OCI-LY1 (cell line): ENCODE data around the gene POU2AF1.
"Not testable (repeated sequence)": the region's sequence is repeated elsewhere in the genome, so short reads cannot be mapped to it uniquely, and the experiment has no call there.

Source experiments
- H2AFZ ChIP-seq: fragments of 200-600 bp; sonication (generic), shearing (Covaris generic); 2 replicates; pipeline ENCODE4 v1.6.0; 2014; ENCODE audit warnings: antibody characterized with exemption, mild to moderate bottlenecking, low read length
- H3F3A ChIP-seq: fragments of 200-600 bp; sonication (generic), shearing (Covaris generic); 2 replicates; pipeline ENCODE4 v1.6.0; 2014; ENCODE audit warnings: mild to moderate bottlenecking, antibody characterized with exemption, low read length, moderate library complexity; ENCODE audit not compliant: insufficient read depth
- H3K27ac ChIP-seq: fragments of 200-600 bp; sonication (generic); 2 replicates; pipeline ENCODE4 v1.5.1; 2014; ENCODE audit warnings: low read length, mixed run types, mild to moderate bottlenecking, low read depth; ENCODE audit not compliant: poor library complexity, severe bottlenecking
- H3K27me3 ChIP-seq: fragments of 200-600 bp; sonication (generic); 2 replicates; pipeline ENCODE4 v1.6.0; 2014; ENCODE audit warnings: antibody characterized with exemption, mild to moderate bottlenecking, low read length, moderate library complexity; ENCODE audit not compliant: insufficient read depth
- H3K36me3 ChIP-seq: fragments of 200-600 bp; sonication (generic); 2 replicates; pipeline ENCODE4 v1.6.1; 2014; ENCODE audit warnings: mild to moderate bottlenecking, antibody characterized with exemption, low read length, moderate library complexity, mixed read lengths; ENCODE audit not compliant: insufficient read depth
- H3K4me1 ChIP-seq: fragments of 200-600 bp; sonication (generic); 2 replicates; pipeline ENCODE4 v1.5.1; 2014; ENCODE audit warnings: mild to moderate bottlenecking, low read length, moderate library complexity; ENCODE audit not compliant: insufficient read depth, severe bottlenecking
- H3K4me2 ChIP-seq: fragments of 200-600 bp; sonication (generic), shearing (Covaris generic); 2 replicates; pipeline ENCODE4 v1.6.1; 2014; ENCODE audit warnings: low read length
- H3K4me3 ChIP-seq: fragments of 200-600 bp; sonication (generic); 2 replicates; pipeline ENCODE4 v1.5.1; 2014; ENCODE audit warnings: low read length, low read depth, mild to moderate bottlenecking, mixed read lengths; ENCODE audit not compliant: poor library complexity, severe bottlenecking
- H3K79me2 ChIP-seq: fragments of 200-600 bp; shearing (Covaris generic); 2 replicates; pipeline ENCODE4 v1.6.1; 2016; ENCODE audit warnings: mixed run types, low read length, mixed read lengths; ENCODE audit not compliant: insufficient read depth
- H3K9ac ChIP-seq: fragments of 200-600 bp; sonication (generic), shearing (Covaris generic); 2 replicates; pipeline ENCODE4 v1.6.1; 2014; ENCODE audit warnings: mild to moderate bottlenecking, low read length, mixed read lengths
- H3K9me2 ChIP-seq: fragments of 200-600 bp; sonication (generic), shearing (Covaris generic); 2 replicates; pipeline ENCODE4 v1.6.1; 2014; ENCODE audit warnings: low read depth, mild to moderate bottlenecking, low read length, mixed read lengths
- H3K9me3 ChIP-seq: fragments of 200-600 bp; shearing (Covaris generic); 2 replicates; pipeline ENCODE4 v1.6.1; 2014; ENCODE audit warnings: low read length, mixed read lengths
- H4K20me1 ChIP-seq: fragments of 200-600 bp; sonication (generic), shearing (Covaris generic); 2 replicates; pipeline ENCODE4 v1.6.0; 2016; ENCODE audit warnings: mild to moderate bottlenecking, low read length; ENCODE audit not compliant: insufficient read depth
- EZH2 ChIP-seq: fragments of 200-600 bp; sonication (generic), shearing (Covaris generic); IDR thresholded peaks from 2 replicates; pipeline ENCODE4 v1.8.0; 2017; ENCODE audit warnings: borderline replicate concordance, mixed run types, mild to moderate bottlenecking, antibody characterized with exemption, low read length, moderate library complexity, mixed read lengths
- TF ChIP-seq, protein P1 (sequence below): fragments of 200-600 bp; sonication (generic), shearing (Covaris generic); IDR thresholded peaks from 2 replicates; pipeline ENCODE4 v1.5.1; 2017; ENCODE audit warnings: mild to moderate bottlenecking, antibody characterized with exemption, low read length, moderate library complexity, mixed read lengths

POU2AF1 gene

DNA sequence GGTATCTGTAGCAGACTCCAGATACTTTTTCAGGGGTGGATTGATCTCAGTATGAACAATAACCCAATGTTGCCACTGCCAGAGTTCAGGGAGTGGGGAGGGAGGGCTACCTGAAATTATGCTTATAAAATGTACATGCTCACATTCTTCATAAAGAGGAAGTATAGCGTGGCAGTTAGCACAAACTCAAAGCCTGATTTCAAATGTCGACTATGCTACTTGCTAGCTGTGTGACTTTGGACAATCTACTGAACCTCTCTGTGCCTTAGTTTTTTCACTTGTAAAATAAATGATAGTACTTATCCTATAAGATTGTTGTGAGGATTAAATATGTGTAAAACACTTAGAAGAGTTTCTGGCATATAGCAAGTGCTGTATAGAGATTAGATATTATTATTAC, 26.5 kb upstream of the POU2AF1 start:
- Histone ChIP-seq H3K9me3 (peaks cover 19% of the 10 kb centered on the region), H3K79me2 (no peaks in the 10 kb centered on the region), H2AFZ (no peak overlapping the region), H4K20me1 (no peaks in the 10 kb centered on the region), H3F3A (no peaks in the 10 kb centered on the region), H3K36me3 (peaks cover 26% of the 10 kb centered on the region), H3K27ac (peak overlapping the region; percentile 49), H3K27me3 (no peaks in the 10 kb centered on the region), H3K9me2 (no peaks in the 10 kb centered on the region), H3K4me2 (no peak overlapping the region), H3K4me1 (peaks cover 57% of the 10 kb centered on the region), H3K9ac (peak overlapping the region; percentile 7; the same call in 1 of the 2 replicates), H3K4me3 (no peak overlapping the region)
- no peak for TF ChIP-seq EZH2
- TF ChIP-seq, protein P1, sequence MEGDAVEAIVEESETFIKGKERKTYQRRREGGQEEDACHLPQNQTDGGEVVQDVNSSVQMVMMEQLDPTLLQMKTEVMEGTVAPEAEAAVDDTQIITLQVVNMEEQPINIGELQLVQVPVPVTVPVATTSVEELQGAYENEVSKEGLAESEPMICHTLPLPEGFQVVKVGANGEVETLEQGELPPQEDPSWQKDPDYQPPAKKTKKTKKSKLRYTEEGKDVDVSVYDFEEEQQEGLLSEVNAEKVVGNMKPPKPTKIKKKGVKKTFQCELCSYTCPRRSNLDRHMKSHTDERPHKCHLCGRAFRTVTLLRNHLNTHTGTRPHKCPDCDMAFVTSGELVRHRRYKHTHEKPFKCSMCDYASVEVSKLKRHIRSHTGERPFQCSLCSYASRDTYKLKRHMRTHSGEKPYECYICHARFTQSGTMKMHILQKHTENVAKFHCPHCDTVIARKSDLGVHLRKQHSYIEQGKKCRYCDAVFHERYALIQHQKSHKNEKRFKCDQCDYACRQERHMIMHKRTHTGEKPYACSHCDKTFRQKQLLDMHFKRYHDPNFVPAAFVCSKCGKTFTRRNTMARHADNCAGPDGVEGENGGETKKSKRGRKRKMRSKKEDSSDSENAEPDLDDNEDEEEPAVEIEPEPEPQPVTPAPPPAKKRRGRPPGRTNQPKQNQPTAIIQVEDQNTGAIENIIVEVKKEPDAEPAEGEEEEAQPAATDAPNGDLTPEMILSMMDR = no peak

DNA sequence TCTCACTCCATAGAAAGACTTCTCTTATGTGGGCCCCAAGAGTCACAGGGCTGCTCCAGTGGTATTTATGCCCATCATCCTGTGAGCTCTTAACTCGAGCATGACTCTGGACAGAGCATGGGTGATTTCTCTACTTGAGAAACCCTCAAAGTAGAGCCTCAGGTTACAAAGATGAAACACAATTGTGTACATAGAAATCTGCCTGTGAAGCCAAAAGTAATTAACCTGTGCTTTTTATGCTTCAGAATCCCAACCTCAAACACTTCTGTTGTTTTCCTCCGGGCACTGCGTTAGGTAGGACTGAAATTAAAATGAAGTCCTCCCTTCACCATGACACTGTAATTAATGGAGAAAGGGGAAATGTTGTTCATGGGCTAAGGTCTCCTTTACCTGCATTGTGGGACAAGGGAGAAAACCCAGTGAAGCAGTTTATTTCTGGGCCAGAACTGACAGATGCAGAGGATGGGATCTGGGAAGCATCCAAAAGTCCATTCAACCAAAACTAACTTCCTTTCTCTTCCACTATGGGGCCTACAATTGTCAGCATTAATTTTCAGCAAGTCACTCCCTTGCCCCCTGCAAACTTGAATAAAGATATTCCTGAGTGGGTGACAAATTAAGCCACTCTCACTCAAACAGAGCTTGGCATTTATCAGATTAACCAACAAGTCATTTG, 24.1 kb upstream of the POU2AF1 start:
- peaks cover 19% of the 10 kb centered on the region for H3K9me3 ChIP-seq
- H3K27me3 ChIP-seq = no peaks in the 10 kb centered on the region
- H3K9ac ChIP-seq = no peak overlapping the region
- no peaks in the 10 kb centered on the region for H4K20me1 ChIP-seq
- no peaks in the 10 kb centered on the region for H3K9me2 ChIP-seq
- no peak overlapping the region for H3K4me3 ChIP-seq
- no peak for TF ChIP-seq EZH2
- TF ChIP-seq, protein P1 = no peak
- H2AFZ ChIP-seq = no peak overlapping the region
- H3K4me1 ChIP-seq = peaks cover 57% of the 10 kb centered on the region
- H3K36me3 ChIP-seq = peaks cover 31% of the 10 kb centered on the region
- peak overlapping the region; percentile 3 for H3K27ac ChIP-seq
- H3K79me2 ChIP-seq = no peaks in the 10 kb centered on the region
- H3F3A ChIP-seq = peaks cover 6% of the 10 kb centered on the region
- no peak overlapping the region for H3K4me2 ChIP-seq

DNA sequence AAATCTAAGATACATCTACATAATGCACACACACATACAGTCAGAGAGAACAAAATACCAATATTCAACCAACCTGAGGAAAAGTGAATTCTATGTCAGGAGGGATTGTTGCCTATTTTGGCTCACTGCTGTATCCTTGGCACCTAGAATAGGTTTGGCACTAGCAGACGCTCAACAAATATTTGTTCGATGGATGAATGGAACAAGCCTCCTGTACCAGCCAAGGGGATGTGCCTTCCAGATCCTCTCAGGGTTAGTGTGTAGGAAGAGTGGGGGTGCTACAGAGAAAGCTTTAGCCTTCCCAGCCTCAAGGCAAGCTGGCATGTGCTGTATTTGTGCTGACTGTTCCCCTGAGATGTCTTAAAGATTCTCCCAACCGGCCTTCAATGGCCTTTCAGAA, 23.3 kb upstream of the POU2AF1 start:
- no peaks in the 10 kb centered on the region for H4K20me1 ChIP-seq
- H3F3A ChIP-seq = peaks cover 6% of the 10 kb centered on the region
- H3K36me3 ChIP-seq = peaks cover 31% of the 10 kb centered on the region
- peaks cover 19% of the 10 kb centered on the region for H3K9me3 ChIP-seq
- H3K27me3 ChIP-seq = no peaks in the 10 kb centered on the region
- H3K27ac ChIP-seq = no peak overlapping the region
- TF ChIP-seq EZH2 = no peak
- TF ChIP-seq, protein P1 = no peak
- H3K4me3 ChIP-seq = no peak overlapping the region
- no peak overlapping the region for H2AFZ ChIP-seq
- H3K9me2 ChIP-seq = no peaks in the 10 kb centered on the region
- no peaks in the 10 kb centered on the region for H3K79me2 ChIP-seq
- H3K9ac ChIP-seq = no peak overlapping the region
- H3K4me1 ChIP-seq = peaks cover 59% of the 10 kb centered on the region
- no peak overlapping the region for H3K4me2 ChIP-seq

DNA sequence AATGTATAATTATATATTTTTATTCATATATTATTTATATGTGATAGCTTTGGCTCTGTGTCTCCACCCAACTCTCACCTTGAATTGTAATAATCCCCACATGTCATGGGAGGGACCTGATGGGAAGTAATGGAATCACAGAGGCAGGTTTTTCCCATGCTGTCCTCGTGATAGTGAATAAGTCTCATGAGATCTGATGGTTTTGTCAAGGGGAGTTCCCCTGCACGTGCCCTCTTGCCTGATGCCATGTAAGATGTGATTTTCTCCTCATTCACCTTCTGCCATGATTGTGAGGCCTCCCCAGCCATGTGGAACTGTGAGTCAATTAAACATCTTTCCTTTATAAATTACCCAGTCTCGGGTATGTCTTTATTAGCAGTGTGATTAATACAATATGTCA, 22.9 kb upstream of the POU2AF1 start:
- H2AFZ ChIP-seq, H3K4me3 ChIP-seq, H4K20me1 ChIP-seq, H3K27ac ChIP-seq, H3K9me2 ChIP-seq, H3K79me2 ChIP-seq, H3K27me3 ChIP-seq, H3K4me2 ChIP-seq, H3F3A ChIP-seq, H3K9ac ChIP-seq: not testable (repeated sequence)
- H3K36me3 ChIP-seq = peaks cover 31% of the 10 kb centered on the region
- H3K9me3 ChIP-seq = peaks cover 19% of the 10 kb centered on the region
- peaks cover 63% of the 10 kb centered on the region for H3K4me1 ChIP-seq
